WTC11 (cell line): ENCODE measurements around the gene LSM11. TPM values are rescaled to one million over a fixed set of nuclear protein-coding genes. Genes with fewer than 3 reads are reported as not detected.
A peak's percentile ranks its signal among the peaks of the same experiment; 100 is the strongest.

Experiments used
- ATAC-seq: fragments of 200-7000 bp; cut with Tn5 transposase; 2 replicates; pipeline ENCODE4 v1.10.0; 2021; ENCODE audit warnings: mild to moderate bottlenecking, moderate library complexity
- CTCF ChIA-PET: fragments of 300-600 bp; sonication (Branson Sonifier 250); formaldehyde crosslinking; loops from one replicate; lab custom pipeline; 2021; ENCODE audit warnings: antibody characterized with exemption; lab: Charles Lee
- POLR2A ChIA-PET: fragments of 350-600 bp; sonication (Branson Sonifier 250); formaldehyde crosslinking; loops from one replicate; lab custom pipeline; 2021; ENCODE audit warnings: antibody characterized with exemption; lab: Charles Lee
- DNase-seq: peaks from one replicate; pipeline ENCODE4 v3.0.0; 2021; ENCODE audit warnings: low spot score
- H3K27ac Mint-ChIP-seq: 2 replicates; pipeline ENCODE4 v1.8.0; 2021; ENCODE audit warnings: mixed read lengths
- H3K27me3 Mint-ChIP-seq: 2 replicates; pipeline ENCODE4 v1.8.0; 2021; ENCODE audit warnings: low read depth, mild to moderate bottlenecking, moderate library complexity, mixed read lengths
- H3K36me3 Mint-ChIP-seq: 2 replicates; pipeline ENCODE4 v1.8.0; 2021; ENCODE audit warnings: mixed read lengths
- H3K4me1 Mint-ChIP-seq: 2 replicates; pipeline ENCODE4 v1.8.0; 2022; ENCODE audit warnings: mixed read lengths
- H3K4me3 Mint-ChIP-seq: 2 replicates; pipeline ENCODE4 v1.8.0; 2021; ENCODE audit warnings: mild to moderate bottlenecking, moderate library complexity, mixed read lengths
- H3K9me3 Mint-ChIP-seq: 2 replicates; pipeline ENCODE4 v1.8.0; 2021; ENCODE audit warnings: mixed read lengths
- CBFB ChIP-seq: sonication (generic); formaldehyde crosslinking; IDR thresholded peaks from 2 replicates; pipeline ENCODE4 v1.8.1; 2022; ENCODE audit warnings: mild to moderate bottlenecking, low read depth, missing genetic modification reagents
- ETV6 ChIP-seq: sonication (generic); formaldehyde crosslinking; IDR thresholded peaks from 2 replicates; pipeline ENCODE4 v1.8.1; 2022; ENCODE audit warnings: mild to moderate bottlenecking, missing genetic modification reagents
- FOXP1 ChIP-seq: sonication (generic); formaldehyde crosslinking; IDR thresholded peaks from 2 replicates; pipeline ENCODE4 v1.8.0; 2022; ENCODE audit warnings: missing genetic modification reagents, mild to moderate bottlenecking, moderate library complexity, borderline replicate concordance
- GRHL2 ChIP-seq: fragments of 250-450 bp; sonication (Bioruptor Pico); IDR thresholded peaks from 2 replicates; pipeline ENCODE4 v1.8.0; 2022; ENCODE audit warnings: mild to moderate bottlenecking, moderate library complexity; ENCODE audit not compliant: insufficient replicate concordance, severe bottlenecking
- GTF2I ChIP-seq: fragments of 250-450 bp; sonication (Bioruptor Pico); conservative IDR thresholded peaks from 2 replicates; pipeline ENCODE4 v1.4.0; 2021; ENCODE audit warnings: mild to moderate bottlenecking
- IRF2 ChIP-seq: sonication (generic); formaldehyde crosslinking; IDR thresholded peaks from 2 replicates; pipeline ENCODE4 v1.8.0; 2022; ENCODE audit warnings: low read depth, missing genetic modification reagents, borderline replicate concordance
- NFYB ChIP-seq: sonication (generic); formaldehyde crosslinking; conservative IDR thresholded peaks from 2 replicates; pipeline ENCODE4 v1.8.0; 2022; ENCODE audit warnings: low read depth, missing genetic modification reagents
- NR2C2 ChIP-seq: sonication (generic); formaldehyde crosslinking; IDR thresholded peaks from 2 replicates; pipeline ENCODE4 v1.8.0; 2022; ENCODE audit warnings: mild to moderate bottlenecking, missing genetic modification reagents
- TCF7 ChIP-seq: sonication (generic); formaldehyde crosslinking; IDR thresholded peaks from 2 replicates; pipeline ENCODE4 v1.8.0; 2022; ENCODE audit warnings: mild to moderate bottlenecking, low read depth, missing genetic modification reagents, moderate library complexity
- TEAD1 ChIP-seq: sonication (generic); formaldehyde crosslinking; IDR thresholded peaks from 2 replicates; pipeline ENCODE4 v1.8.0; 2022; ENCODE audit warnings: mild to moderate bottlenecking, missing genetic modification reagents
- ZNF219 ChIP-seq: sonication (generic); formaldehyde crosslinking; IDR thresholded peaks from 2 replicates; pipeline ENCODE4 v1.8.0; 2023; ENCODE audit warnings: missing genetic modification reagents, mild to moderate bottlenecking, borderline replicate concordance
- ZNF263 ChIP-seq: sonication (generic); formaldehyde crosslinking; IDR thresholded peaks from 2 replicates; pipeline ENCODE4 v1.8.1; 2022; ENCODE audit warnings: low read depth, mild to moderate bottlenecking, moderate library complexity, missing genetic modification reagents
- ZNF317 ChIP-seq: sonication (generic); formaldehyde crosslinking; IDR thresholded peaks from 2 replicates; pipeline ENCODE4 v1.8.1; 2023; ENCODE audit warnings: low read depth, mild to moderate bottlenecking, moderate library complexity, missing genetic modification reagents, borderline replicate concordance
- ZNF416 ChIP-seq: fragments of 250-450 bp; sonication (Bioruptor Pico); IDR thresholded peaks from 2 replicates; pipeline ENCODE4 v1.9.0; 2021; ENCODE audit warnings: mild to moderate bottlenecking, inconsistent platforms
- total RNA-seq: library from RNA; stranded (reverse); gene quantifications from 3 replicates; pipeline ENCODE4 v1.2.3, GENCODE V29; 2021
- TF ChIP-seq, protein P1 (sequence below): fragments of 200-600 bp; IDR thresholded peaks from 2 replicates; pipeline ENCODE4 v1.8.0; 2022; ENCODE audit warnings: antibody characterized with exemption
- TF ChIP-seq, protein P2 (sequence below): sonication (generic); formaldehyde crosslinking; IDR thresholded peaks from 2 replicates; pipeline ENCODE4 v1.8.1; 2023; ENCODE audit warnings: mild to moderate bottlenecking, missing genetic modification reagents, borderline replicate concordance
- TF ChIP-seq, protein P3 (sequence below): sonication (generic); formaldehyde crosslinking; IDR thresholded peaks from 2 replicates; pipeline ENCODE4 v1.8.0; 2023; ENCODE audit warnings: mild to moderate bottlenecking, missing genetic modification reagents
- TF ChIP-seq, protein P4 (sequence below): sonication (generic); formaldehyde crosslinking; IDR thresholded peaks from 2 replicates; pipeline ENCODE4 v1.8.1; 2022; ENCODE audit warnings: mild to moderate bottlenecking, missing genetic modification reagents, moderate library complexity, borderline replicate concordance
- TF ChIP-seq, protein P5 (sequence below): sonication (generic); formaldehyde crosslinking; IDR thresholded peaks from 2 replicates; pipeline ENCODE4 v1.8.1; 2022; ENCODE audit warnings: low read depth, mild to moderate bottlenecking, moderate library complexity, missing genetic modification reagents, borderline replicate concordance

Gene LSM11
- total RNA-seq, 1 experiment from 2014 or later: 5.2 TPM

DNA sequence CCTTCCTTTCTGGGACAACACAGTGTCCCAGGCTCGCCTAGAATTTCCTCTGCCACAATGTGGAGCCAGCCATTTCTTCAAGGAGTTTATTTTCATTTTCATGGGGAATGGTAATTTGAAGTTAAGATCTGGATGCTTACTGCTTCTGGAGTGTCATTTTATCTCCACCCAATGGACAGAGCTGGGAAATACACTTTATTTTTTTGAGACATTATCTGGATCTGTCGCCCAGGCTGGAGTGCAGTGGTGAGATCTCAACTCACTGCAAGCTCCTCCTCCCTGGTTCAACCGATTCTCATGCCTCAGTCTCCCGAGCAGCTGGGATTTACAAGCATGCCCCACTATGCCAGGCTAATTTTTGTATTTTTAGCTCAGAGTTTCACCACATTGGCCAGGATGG is 25.0 kb upstream of the LSM11 start:
- peak; percentile 74 for ATAC-seq
- H3K36me3 Mint-ChIP-seq: peaks cover 7% of the 10 kb centered on the region
- H3K4me3 Mint-ChIP-seq: no peak overlapping the region
- H3K27me3 Mint-ChIP-seq: no peaks in the 10 kb centered on the region
- POLR2A ChIA-PET: interaction anchor here (1.5 kb wide), 1 partner anchor 13 kb away, joined by 3 read pairs; the partner anchor contains the start of gene THG1L
- no peak for DNase-seq
- H3K9me3 Mint-ChIP-seq: peaks cover 13% of the 10 kb centered on the region
- TF ChIP-seq, protein P1, sequence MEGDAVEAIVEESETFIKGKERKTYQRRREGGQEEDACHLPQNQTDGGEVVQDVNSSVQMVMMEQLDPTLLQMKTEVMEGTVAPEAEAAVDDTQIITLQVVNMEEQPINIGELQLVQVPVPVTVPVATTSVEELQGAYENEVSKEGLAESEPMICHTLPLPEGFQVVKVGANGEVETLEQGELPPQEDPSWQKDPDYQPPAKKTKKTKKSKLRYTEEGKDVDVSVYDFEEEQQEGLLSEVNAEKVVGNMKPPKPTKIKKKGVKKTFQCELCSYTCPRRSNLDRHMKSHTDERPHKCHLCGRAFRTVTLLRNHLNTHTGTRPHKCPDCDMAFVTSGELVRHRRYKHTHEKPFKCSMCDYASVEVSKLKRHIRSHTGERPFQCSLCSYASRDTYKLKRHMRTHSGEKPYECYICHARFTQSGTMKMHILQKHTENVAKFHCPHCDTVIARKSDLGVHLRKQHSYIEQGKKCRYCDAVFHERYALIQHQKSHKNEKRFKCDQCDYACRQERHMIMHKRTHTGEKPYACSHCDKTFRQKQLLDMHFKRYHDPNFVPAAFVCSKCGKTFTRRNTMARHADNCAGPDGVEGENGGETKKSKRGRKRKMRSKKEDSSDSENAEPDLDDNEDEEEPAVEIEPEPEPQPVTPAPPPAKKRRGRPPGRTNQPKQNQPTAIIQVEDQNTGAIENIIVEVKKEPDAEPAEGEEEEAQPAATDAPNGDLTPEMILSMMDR: 0 out of 2 replicates have a peak, but pooled peaks have one; percentile 19
- TF ChIP-seq TCF7: no peak
- TF ChIP-seq, all 79 proteins: peak for 1
- Mint-ChIP-seq H3K4me1 (peaks cover 7% of the 10 kb centered on the region), H3K27ac (peak overlapping the region; percentile 65; the same call in 1 of the 2 replicates)
- CTCF ChIA-PET: interaction anchor here (0.8 to 2.9 kb wide), 11 partner anchors 13 to 254 kb away, joined by 3 to 26 read pairs (median 5); partner anchors contain the start of genes C5orf52, LSM11 and THG1L

DNA sequence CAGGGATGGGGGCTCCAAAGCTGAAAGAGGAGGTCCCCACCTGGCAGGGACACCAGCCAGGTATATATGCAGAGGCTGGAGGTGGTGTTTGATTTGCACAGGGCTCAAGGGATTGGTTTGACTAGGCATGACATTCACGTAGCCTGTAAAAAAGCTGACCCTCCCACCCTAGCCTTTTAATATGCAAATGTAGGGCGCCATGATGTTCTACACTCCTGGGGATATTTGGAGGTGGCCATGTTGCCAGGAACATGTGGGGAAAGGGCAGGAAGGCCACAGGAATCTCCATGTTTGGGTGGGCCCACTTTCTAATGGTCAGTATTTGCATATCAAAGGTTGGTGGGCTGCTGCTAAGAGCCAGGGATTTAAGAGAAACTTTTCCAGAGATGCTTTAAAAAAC is 24.3 kb upstream of the LSM11 start:
- CTCF ChIA-PET: interaction anchor here (0.8 to 2.9 kb wide), 9 partner anchors 12 to 255 kb away, joined by 3 to 26 read pairs (median 5); partner anchors contain the start of genes C5orf52, LSM11 and THG1L
- no peaks in the 10 kb centered on the region; the same call in 1 of the 2 replicates for H3K27me3 Mint-ChIP-seq
- no peak overlapping the region for H3K27ac Mint-ChIP-seq
- TF ChIP-seq, protein P2, sequence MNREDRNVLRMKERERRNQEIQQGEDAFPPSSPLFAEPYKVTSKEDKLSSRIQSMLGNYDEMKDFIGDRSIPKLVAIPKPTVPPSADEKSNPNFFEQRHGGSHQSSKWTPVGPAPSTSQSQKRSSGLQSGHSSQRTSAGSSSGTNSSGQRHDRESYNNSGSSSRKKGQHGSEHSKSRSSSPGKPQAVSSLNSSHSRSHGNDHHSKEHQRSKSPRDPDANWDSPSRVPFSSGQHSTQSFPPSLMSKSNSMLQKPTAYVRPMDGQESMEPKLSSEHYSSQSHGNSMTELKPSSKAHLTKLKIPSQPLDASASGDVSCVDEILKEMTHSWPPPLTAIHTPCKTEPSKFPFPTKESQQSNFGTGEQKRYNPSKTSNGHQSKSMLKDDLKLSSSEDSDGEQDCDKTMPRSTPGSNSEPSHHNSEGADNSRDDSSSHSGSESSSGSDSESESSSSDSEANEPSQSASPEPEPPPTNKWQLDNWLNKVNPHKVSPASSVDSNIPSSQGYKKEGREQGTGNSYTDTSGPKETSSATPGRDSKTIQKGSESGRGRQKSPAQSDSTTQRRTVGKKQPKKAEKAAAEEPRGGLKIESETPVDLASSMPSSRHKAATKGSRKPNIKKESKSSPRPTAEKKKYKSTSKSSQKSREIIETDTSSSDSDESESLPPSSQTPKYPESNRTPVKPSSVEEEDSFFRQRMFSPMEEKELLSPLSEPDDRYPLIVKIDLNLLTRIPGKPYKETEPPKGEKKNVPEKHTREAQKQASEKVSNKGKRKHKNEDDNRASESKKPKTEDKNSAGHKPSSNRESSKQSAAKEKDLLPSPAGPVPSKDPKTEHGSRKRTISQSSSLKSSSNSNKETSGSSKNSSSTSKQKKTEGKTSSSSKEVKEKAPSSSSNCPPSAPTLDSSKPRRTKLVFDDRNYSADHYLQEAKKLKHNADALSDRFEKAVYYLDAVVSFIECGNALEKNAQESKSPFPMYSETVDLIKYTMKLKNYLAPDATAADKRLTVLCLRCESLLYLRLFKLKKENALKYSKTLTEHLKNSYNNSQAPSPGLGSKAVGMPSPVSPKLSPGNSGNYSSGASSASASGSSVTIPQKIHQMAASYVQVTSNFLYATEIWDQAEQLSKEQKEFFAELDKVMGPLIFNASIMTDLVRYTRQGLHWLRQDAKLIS (CRISPR knock-in tag): no peak
- TF ChIP-seq ZNF263 (CRISPR knock-in tag): no peak
- TF ChIP-seq IRF2 (CRISPR knock-in tag): no peak
- TF ChIP-seq TEAD1 (CRISPR knock-in tag): no peak
- no peak for TF ChIP-seq GTF2I
- no peak for TF ChIP-seq FOXP1 (CRISPR knock-in tag)
- TF ChIP-seq, all 79 proteins: peak for 0
- Mint-ChIP-seq H3K36me3 (peaks cover 7% of the 10 kb centered on the region), H3K4me1 (peaks cover 7% of the 10 kb centered on the region), H3K9me3 (peaks cover 13% of the 10 kb centered on the region), H3K4me3 (no peak overlapping the region)
- ATAC-seq (peak; percentile 83), DNase-seq (no peak)
- POLR2A ChIA-PET: interaction anchor here (1.5 kb wide), 1 partner anchor 12 kb away, joined by 3 read pairs; the partner anchor contains the start of gene THG1L

DNA sequence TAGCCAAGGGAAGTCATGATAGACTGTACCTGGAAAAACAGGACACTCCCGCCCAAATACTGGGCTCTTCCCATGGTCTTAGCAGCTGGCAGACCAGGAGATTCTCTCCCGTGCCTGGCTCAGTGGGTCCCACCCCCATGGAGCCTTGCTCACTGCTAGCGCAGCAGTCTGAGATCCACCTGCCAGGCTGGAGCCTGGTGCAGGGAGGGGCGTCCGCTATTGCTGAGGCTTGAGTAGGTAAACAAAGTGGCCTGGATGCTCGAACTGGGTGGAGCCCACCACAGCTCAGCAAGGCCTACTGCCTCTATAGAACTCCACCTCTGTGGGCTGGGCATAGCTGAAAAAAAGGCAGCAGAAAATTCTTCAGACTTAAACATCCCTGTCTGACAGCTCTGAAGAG is 22.4 kb upstream of the LSM11 start:
- Mint-ChIP-seq H3K4me3 (no peak overlapping the region), H3K27me3 (no peaks in the 10 kb centered on the region; the same call in 1 of the 2 replicates), H3K27ac (no peak overlapping the region), H3K4me1 (peaks cover 7% of the 10 kb centered on the region), H3K36me3 (peaks cover 7% of the 10 kb centered on the region), H3K9me3 (peaks cover 21% of the 10 kb centered on the region)
- ChIA-PET CTCF (interaction anchor here (0.6 kb wide), 1 partner anchor 21 kb away, joined by 4 read pairs; no protein-coding TSS in a partner anchor), POLR2A (no interaction called here)
- no peak for DNase-seq
- ATAC-seq: no peak
- TF ChIP-seq ZNF317 (CRISPR knock-in tag) (no peak), TEAD1 (CRISPR knock-in tag) (no peak), GRHL2 (CRISPR knock-in tag) (no peak), ZNF219 (no peak), NR2C2 (no peak), ETV6 (no peak), ZNF416 (no peak), NFYB (CRISPR knock-in tag) (no peak), CBFB (CRISPR knock-in tag) (no peak)
- TF ChIP-seq, protein P3, sequence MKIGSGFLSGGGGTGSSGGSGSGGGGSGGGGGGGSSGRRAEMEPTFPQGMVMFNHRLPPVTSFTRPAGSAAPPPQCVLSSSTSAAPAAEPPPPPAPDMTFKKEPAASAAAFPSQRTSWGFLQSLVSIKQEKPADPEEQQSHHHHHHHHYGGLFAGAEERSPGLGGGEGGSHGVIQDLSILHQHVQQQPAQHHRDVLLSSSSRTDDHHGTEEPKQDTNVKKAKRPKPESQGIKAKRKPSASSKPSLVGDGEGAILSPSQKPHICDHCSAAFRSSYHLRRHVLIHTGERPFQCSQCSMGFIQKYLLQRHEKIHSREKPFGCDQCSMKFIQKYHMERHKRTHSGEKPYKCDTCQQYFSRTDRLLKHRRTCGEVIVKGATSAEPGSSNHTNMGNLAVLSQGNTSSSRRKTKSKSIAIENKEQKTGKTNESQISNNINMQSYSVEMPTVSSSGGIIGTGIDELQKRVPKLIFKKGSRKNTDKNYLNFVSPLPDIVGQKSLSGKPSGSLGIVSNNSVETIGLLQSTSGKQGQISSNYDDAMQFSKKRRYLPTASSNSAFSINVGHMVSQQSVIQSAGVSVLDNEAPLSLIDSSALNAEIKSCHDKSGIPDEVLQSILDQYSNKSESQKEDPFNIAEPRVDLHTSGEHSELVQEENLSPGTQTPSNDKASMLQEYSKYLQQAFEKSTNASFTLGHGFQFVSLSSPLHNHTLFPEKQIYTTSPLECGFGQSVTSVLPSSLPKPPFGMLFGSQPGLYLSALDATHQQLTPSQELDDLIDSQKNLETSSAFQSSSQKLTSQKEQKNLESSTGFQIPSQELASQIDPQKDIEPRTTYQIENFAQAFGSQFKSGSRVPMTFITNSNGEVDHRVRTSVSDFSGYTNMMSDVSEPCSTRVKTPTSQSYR (CRISPR knock-in tag): no peak
- TF ChIP-seq, protein P4, sequence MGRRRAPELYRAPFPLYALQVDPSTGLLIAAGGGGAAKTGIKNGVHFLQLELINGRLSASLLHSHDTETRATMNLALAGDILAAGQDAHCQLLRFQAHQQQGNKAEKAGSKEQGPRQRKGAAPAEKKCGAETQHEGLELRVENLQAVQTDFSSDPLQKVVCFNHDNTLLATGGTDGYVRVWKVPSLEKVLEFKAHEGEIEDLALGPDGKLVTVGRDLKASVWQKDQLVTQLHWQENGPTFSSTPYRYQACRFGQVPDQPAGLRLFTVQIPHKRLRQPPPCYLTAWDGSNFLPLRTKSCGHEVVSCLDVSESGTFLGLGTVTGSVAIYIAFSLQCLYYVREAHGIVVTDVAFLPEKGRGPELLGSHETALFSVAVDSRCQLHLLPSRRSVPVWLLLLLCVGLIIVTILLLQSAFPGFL (CRISPR knock-in tag): no peak
- TF ChIP-seq, protein P5, sequence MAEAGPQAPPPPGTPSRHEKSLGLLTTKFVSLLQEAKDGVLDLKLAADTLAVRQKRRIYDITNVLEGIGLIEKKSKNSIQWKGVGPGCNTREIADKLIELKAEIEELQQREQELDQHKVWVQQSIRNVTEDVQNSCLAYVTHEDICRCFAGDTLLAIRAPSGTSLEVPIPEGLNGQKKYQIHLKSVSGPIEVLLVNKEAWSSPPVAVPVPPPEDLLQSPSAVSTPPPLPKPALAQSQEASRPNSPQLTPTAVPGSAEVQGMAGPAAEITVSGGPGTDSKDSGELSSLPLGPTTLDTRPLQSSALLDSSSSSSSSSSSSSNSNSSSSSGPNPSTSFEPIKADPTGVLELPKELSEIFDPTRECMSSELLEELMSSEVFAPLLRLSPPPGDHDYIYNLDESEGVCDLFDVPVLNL (CRISPR knock-in tag): no peak
